Neuronal stem cell (in vitro differentiated cells): ENCODE data around the gene RAB14.

ENCODE experiments used
- DNase-seq: peaks from one replicate; pipeline ENCODE4 v3.0.0-alpha.2; 2013; ENCODE audit warnings: low spot score
- H2AFZ ChIP-seq: one replicate; pipeline ENCODE4 v1.6.1; 2013; ENCODE audit warnings: mild to moderate bottlenecking, low read length, inconsistent platforms
- H2AK5ac ChIP-seq: 2 replicates; pipeline ENCODE4 v1.6.1; 2013; ENCODE audit warnings: low read depth, mild to moderate bottlenecking, inconsistent platforms, low read length, moderate library complexity, mixed read lengths
- H2BK120ac ChIP-seq: 2 replicates; pipeline ENCODE4 v1.6.1; 2013; ENCODE audit warnings: low read depth, mild to moderate bottlenecking, inconsistent platforms, low read length, moderate library complexity, mixed read lengths
- H2BK12ac ChIP-seq: one replicate; pipeline ENCODE4 v1.6.1; 2013; ENCODE audit warnings: low read length, inconsistent platforms
- H2BK15ac ChIP-seq: 2 replicates; pipeline ENCODE4 v1.6.1; 2013; ENCODE audit warnings: mild to moderate bottlenecking, low read length, inconsistent platforms, mixed read lengths
- H2BK5ac ChIP-seq: one replicate; pipeline ENCODE4 v1.6.1; 2013; ENCODE audit warnings: inconsistent platforms, mild to moderate bottlenecking, low read length, moderate library complexity
- H3K14ac ChIP-seq: one replicate; pipeline ENCODE4 v1.6.1; 2013; ENCODE audit warnings: low read length, inconsistent platforms
- H3K18ac ChIP-seq: 2 replicates; pipeline ENCODE4 v1.6.1; 2013; ENCODE audit warnings: low read length, inconsistent platforms
- H3K23ac ChIP-seq: 2 replicates; pipeline ENCODE4 v1.6.1; 2013; ENCODE audit warnings: low read depth, mild to moderate bottlenecking, mixed read lengths, low read length, inconsistent platforms; ENCODE audit not compliant: poor library complexity
- H3K27ac ChIP-seq: replicated peaks from 3 replicates; pipeline ENCODE4 v1.5.1; 2013; ENCODE audit warnings: low read length, inconsistent platforms
- H3K27me3 ChIP-seq, 3 experiments: 2 replicates each; pipeline ENCODE4 v1.6.1; 2013; ENCODE audit warnings: low read length in 3 of 3, mild to moderate bottlenecking in 2 of 3, inconsistent platforms in 1 of 3, low read depth in 1 of 3, mixed read lengths in 1 of 3, moderate library complexity in 1 of 3; ENCODE audit not compliant: control insufficient read depth in 3 of 3, insufficient read depth in 3 of 3
- H3K36me3 ChIP-seq, 2 donors: replicated peaks in 1 of 2; 2 replicates each; pipeline ENCODE4 v1.6.1; 2013; ENCODE audit warnings: low read length in 2 of 2; ENCODE audit not compliant: control insufficient read depth in 2 of 2, insufficient read depth in 2 of 2
- H3K4ac ChIP-seq: 2 replicates; pipeline ENCODE4 v1.6.1; 2013; ENCODE audit warnings: inconsistent platforms, mild to moderate bottlenecking, low read length, moderate library complexity
- H3K4me1 ChIP-seq, 2 donors: 1 replicate in 1 of 2; 2 replicates in 1 of 2; pipeline ENCODE4 v1.6.1; 2013; ENCODE audit warnings: low read length in 2 of 2, low read depth in 1 of 2; ENCODE audit not compliant: control insufficient read depth in 2 of 2, insufficient read depth in 1 of 2
- H3K4me2 ChIP-seq: one replicate; pipeline ENCODE4 v1.6.1; 2013; ENCODE audit warnings: mild to moderate bottlenecking, low read length, inconsistent platforms; ENCODE audit not compliant: insufficient read depth, poor library complexity, severe bottlenecking
- H3K4me3 ChIP-seq, 2 donors: 2 replicates each; pipeline ENCODE4 v1.5.1; 2013; ENCODE audit warnings: low read length in 2 of 2, mild to moderate bottlenecking in 2 of 2, inconsistent platforms in 1 of 2, moderate library complexity in 1 of 2
- H3K79me1 ChIP-seq: one replicate; pipeline ENCODE4 v1.6.1; 2013; ENCODE audit warnings: low read depth, mild to moderate bottlenecking, inconsistent platforms, low read length, moderate library complexity
- H3K9ac ChIP-seq: one replicate; pipeline ENCODE4 v1.6.1; 2013; ENCODE audit warnings: mild to moderate bottlenecking, low read depth, low read length, inconsistent platforms; ENCODE audit not compliant: poor library complexity
- H3K9me3 ChIP-seq, 2 donors: replicated peaks in 1 of 2; 2 replicates each; pipeline versions ENCODE3 to v1.6.1; 2013; ENCODE audit warnings: low read length in 2 of 2, mild to moderate bottlenecking in 2 of 2, inconsistent platforms in 1 of 2, low read depth in 1 of 2, mixed read lengths in 1 of 2, moderate library complexity in 1 of 2; ENCODE audit not compliant: control insufficient read depth in 2 of 2, insufficient read depth in 1 of 2
- H4K8ac ChIP-seq: one replicate; pipeline ENCODE4 v1.6.1; 2013; ENCODE audit warnings: low read depth, mild to moderate bottlenecking, inconsistent platforms, low read length, moderate library complexity
- H4K91ac ChIP-seq: one replicate; pipeline ENCODE4 v1.6.1; 2013; ENCODE audit warnings: low read length, low read depth, mild to moderate bottlenecking, inconsistent platforms; ENCODE audit not compliant: poor library complexity
- WGBS, 2 donors: extraction: QIAGEN DNeasy Blood & Tissue Kit; methylation state at CpG; one replicate each; pipeline ENCODE4 v1.1.7; 2013; ENCODE audit warnings: missing lambda C conversion rate in 2 of 2, mixed read lengths in 1 of 2; ENCODE audit not compliant: insufficient read length in 2 of 2, insufficient replicate concordance in 1 of 2; ENCODE audit errors: extremely low coverage in 2 of 2; 5-methylcytosine and 5-hydroxymethylcytosine counted together

Gene RAB14

DNA sequence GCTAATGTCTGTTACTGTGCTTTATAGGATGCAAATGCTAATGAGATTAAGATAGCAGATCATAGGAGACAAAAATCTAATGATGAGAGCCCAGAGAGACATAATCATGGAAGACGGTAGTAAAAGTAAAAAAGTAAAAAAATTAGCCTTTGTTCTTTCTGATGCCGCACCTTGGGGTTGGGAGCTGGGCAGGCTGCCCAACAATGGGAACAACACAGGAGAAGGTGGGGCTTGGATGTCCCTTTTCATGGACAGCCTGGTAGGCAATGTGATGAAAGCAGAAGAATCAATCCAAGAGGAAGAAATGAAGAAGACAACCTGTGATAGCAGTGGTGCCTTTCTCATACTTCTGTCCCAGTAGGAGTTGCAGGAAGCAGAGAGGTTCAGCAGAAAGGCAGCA lies 57.2 kb downstream of the RAB14 start:
- no CpG with 5 or more reads among the region's 2 CpGs for WGBS, 2 donors
- H3K14ac ChIP-seq, result no peak overlapping the region
- H2AFZ ChIP-seq, result no peak overlapping the region
- H2BK5ac ChIP-seq, result no peak overlapping the region
- H3K9me3 ChIP-seq, result no peaks in the 10 kb centered on the region
- no peak overlapping the region for H3K23ac ChIP-seq
- H3K9ac ChIP-seq, result no peak overlapping the region
- no peak overlapping the region for H2BK15ac ChIP-seq
- H3K4me2 ChIP-seq, result no peak overlapping the region
- no peak overlapping the region for H3K4ac ChIP-seq
- H3K27me3 ChIP-seq, result no peaks in the 10 kb centered on the region
- H3K4me1 ChIP-seq, result no peaks in the 10 kb centered on the region
- peaks cover 20 to 96% of the 10 kb centered on the region in 2 donors for H3K36me3 ChIP-seq
- H3K18ac ChIP-seq, result no peak overlapping the region
- H3K79me1 ChIP-seq, result no peaks in the 10 kb centered on the region
- no peak overlapping the region for H4K8ac ChIP-seq
- no peak overlapping the region for H3K27ac ChIP-seq
- no peak overlapping the region for H3K4me3 ChIP-seq
- no peak overlapping the region for H2BK12ac ChIP-seq
- H4K91ac ChIP-seq, result no peak overlapping the region
- no peak overlapping the region for H2BK120ac ChIP-seq
- no peak for DNase-seq
- H2AK5ac ChIP-seq, result no peak overlapping the region

DNA sequence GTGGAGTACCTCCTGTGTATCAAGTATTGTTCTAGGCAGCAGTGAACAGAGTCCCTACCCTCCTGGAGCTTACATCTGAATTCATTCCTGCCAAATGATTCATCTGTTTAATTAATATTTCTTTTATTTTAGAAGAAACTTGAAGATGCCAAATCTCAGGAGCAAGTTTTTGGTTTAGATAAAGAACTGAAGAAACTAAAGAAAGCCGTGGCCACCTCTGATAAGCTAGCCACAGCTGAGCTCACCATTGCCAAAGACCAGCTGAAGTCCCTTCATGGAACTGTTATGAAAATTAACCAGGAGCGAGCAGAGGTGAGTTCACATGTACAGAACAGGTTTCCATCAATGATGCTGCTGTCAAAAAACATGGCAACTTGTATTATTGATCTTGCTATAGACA lies 57.9 kb downstream of the RAB14 start:
- Histone ChIP-seq H3K9ac (no peak overlapping the region), H3K9me3 (no peaks in the 10 kb centered on the region), H2BK15ac (no peak overlapping the region), H4K8ac (no peak overlapping the region), H3K27ac (no peak overlapping the region), H3K18ac (no peak overlapping the region), H3K79me1 (no peaks in the 10 kb centered on the region), H3K4ac (no peak overlapping the region), H3K4me2 (no peak overlapping the region), H3K4me3 (no peak overlapping the region), H4K91ac (no peak overlapping the region), H3K14ac (no peak overlapping the region), H3K36me3 (peaks cover 17 to 100% of the 10 kb centered on the region in 2 donors), H3K27me3 (no peaks in the 10 kb centered on the region), H2BK120ac (no peak overlapping the region), H3K4me1 (no peaks in the 10 kb centered on the region), H3K23ac (no peak overlapping the region), H2AFZ (no peak overlapping the region), H2AK5ac (no peak overlapping the region), H2BK5ac (no peak overlapping the region), H2BK12ac (no peak overlapping the region)
- no peak for DNase-seq
- no CpG with 5 or more reads among the region's 2 CpGs for WGBS, 2 donors

DNA sequence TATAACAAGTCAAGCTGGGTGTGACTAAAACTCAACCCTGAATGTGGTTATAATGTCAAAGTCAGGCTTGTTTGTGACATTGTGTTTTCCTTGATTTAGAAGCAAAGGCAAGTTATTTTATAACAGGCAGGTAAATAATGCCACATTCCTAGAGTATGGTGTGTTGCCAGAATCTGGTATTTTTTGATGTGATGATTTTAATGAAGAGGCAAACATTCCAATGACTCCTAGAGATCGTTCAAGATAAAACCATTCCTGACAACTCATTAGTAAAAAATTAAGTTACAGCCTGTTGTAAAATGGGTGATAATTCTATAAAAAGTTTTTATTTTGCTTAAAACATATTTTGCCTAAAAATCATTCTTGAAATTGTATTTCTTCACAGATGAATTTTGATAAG lies 60.0 kb downstream of the RAB14 start:
- H4K8ac ChIP-seq, result no peak overlapping the region
- H3K9ac ChIP-seq, result no peak overlapping the region
- H3K4me2 ChIP-seq, result no peak overlapping the region
- peaks cover 14 to 100% of the 10 kb centered on the region in 2 donors for H3K36me3 ChIP-seq
- no peak overlapping the region for H2BK5ac ChIP-seq
- no peak overlapping the region for H3K23ac ChIP-seq
- no peak overlapping the region for H2BK12ac ChIP-seq
- no peaks in the 10 kb centered on the region for H3K79me1 ChIP-seq
- H3K14ac ChIP-seq, result no peak overlapping the region
- H3K27me3 ChIP-seq, result no peaks in the 10 kb centered on the region
- H3K4me1 ChIP-seq, result no peaks in the 10 kb centered on the region
- no peak overlapping the region for H2AK5ac ChIP-seq
- no peaks in the 10 kb centered on the region for H3K9me3 ChIP-seq
- H2BK120ac ChIP-seq, result no peak overlapping the region
- DNase-seq, result no peak
- no peak overlapping the region for H3K27ac ChIP-seq
- WGBS, 2 donors, result no CpG with 5 or more reads among the region's 1 CpG
- H2AFZ ChIP-seq, result no peak overlapping the region
- H3K18ac ChIP-seq, result no peak overlapping the region
- no peak overlapping the region for H3K4ac ChIP-seq
- no peak overlapping the region for H2BK15ac ChIP-seq
- no peak overlapping the region for H3K4me3 ChIP-seq
- no peak overlapping the region for H4K91ac ChIP-seq

GRCh38 chr9:121141306-121141705 lies 60.4 kb downstream of the RAB14 start:
- H4K8ac ChIP-seq, result no peak overlapping the region
- no CpG with 5 or more reads among the region's 1 CpG for WGBS, 2 donors
- no peak overlapping the region for H2AFZ ChIP-seq
- H3K23ac ChIP-seq, result no peak overlapping the region
- H3K4me2 ChIP-seq, result no peak overlapping the region
- no peak overlapping the region for H4K91ac ChIP-seq
- H3K14ac ChIP-seq, result no peak overlapping the region
- H3K9me3 ChIP-seq, result no peaks in the 10 kb centered on the region
- H3K4ac ChIP-seq, result no peak overlapping the region
- no peak overlapping the region for H3K27ac ChIP-seq
- H3K36me3 ChIP-seq, result peaks cover 14 to 96% of the 10 kb centered on the region in 2 donors
- no peaks in the 10 kb centered on the region for H3K4me1 ChIP-seq
- H2BK120ac ChIP-seq, result no peak overlapping the region
- DNase-seq, result no peak
- H3K9ac ChIP-seq, result no peak overlapping the region
- H2BK15ac ChIP-seq, result no peak overlapping the region
- no peak overlapping the region for H2BK5ac ChIP-seq
- H2BK12ac ChIP-seq, result no peak overlapping the region
- no peaks in the 10 kb centered on the region for H3K79me1 ChIP-seq
- no peak overlapping the region for H3K4me3 ChIP-seq
- H3K18ac ChIP-seq, result no peak overlapping the region
- no peaks in the 10 kb centered on the region for H3K27me3 ChIP-seq
- no peak overlapping the region for H2AK5ac ChIP-seq
